B cell (primary cell): ENCODE data around the gene CBX8. TPM values are rescaled to one million over a fixed set of nuclear protein-coding genes. Genes with fewer than 3 reads are reported as not detected.

Source experiments
- ATAC-seq: fragments of 200-7000 bp; cut with Tn5 transposase; one replicate; pipeline ENCODE4 v1.10.0; 2021; ENCODE audit warnings: low read depth, mild to moderate bottlenecking, moderate number of reproducible peaks, moderate library complexity
- CTCF ChIA-PET: fragments of 350-600 bp; sonication (Branson Sonifier 250); formaldehyde crosslinking; loops from one replicate; lab custom pipeline; 2021; ENCODE audit warnings: antibody characterized with exemption, inconsistent platforms; lab: Charles Lee
- POLR2A ChIA-PET: fragments of 350-600 bp; sonication (Branson Sonifier 250); formaldehyde crosslinking; loops from one replicate; lab custom pipeline; 2021; ENCODE audit warnings: antibody characterized with exemption; lab: Charles Lee
- DNase-seq: peaks from one replicate; pipeline ENCODE4 v3.0.0; 2013
- H2AFZ ChIP-seq: 2 replicates; pipeline ENCODE4 v1.6.1; 2012; ENCODE audit warnings: mild to moderate bottlenecking, low read depth, low read length; ENCODE audit not compliant: insufficient read depth, poor library complexity, severe bottlenecking
- H3K27ac ChIP-seq, 2 donors: 1 replicate in 1 of 2; 2 replicates in 1 of 2; pipeline ENCODE4 v1.5.1; 2012 to 2013; ENCODE audit warnings: low read length in 2 of 2, mild to moderate bottlenecking in 2 of 2, moderate library complexity in 1 of 2
- H3K27me3 ChIP-seq, 4 experiments: fragments of 200-600 bp in 1 of 4; sonication (generic) in 1 of 4; replicated peaks in 1 of 4; 1 replicate in 2 of 4; 2 replicates in 2 of 4; pipeline versions ENCODE4 v1.6.1 to v1.7.0; 2013 to 2016; ENCODE audit warnings: low read length in 3 of 4, mild to moderate bottlenecking in 2 of 4, mixed read lengths in 1 of 4, moderate library complexity in 1 of 4; ENCODE audit not compliant: insufficient read depth in 4 of 4, control insufficient read depth in 3 of 4; ENCODE audit errors: control extremely low read depth in 1 of 4
- H3K36me3 ChIP-seq, 2 experiments: replicated peaks in 1 of 2; 1 replicate in 1 of 2; 2 replicates in 1 of 2; pipeline versions ENCODE4 v1.6.1 to v1.7.1; 2013; ENCODE audit warnings: low read length in 1 of 2; ENCODE audit not compliant: insufficient read depth in 2 of 2, control insufficient read depth in 1 of 2; ENCODE audit errors: control extremely low read depth in 1 of 2, extremely low read depth in 1 of 2
- H3K4me1 ChIP-seq, 2 donors: fragments of 200-600 bp in 1 of 2; sonication (generic) in 1 of 2; 1 replicate in 1 of 2; 2 replicates in 1 of 2; pipeline versions ENCODE4 v1.5.1 to v1.6.1; 2013 to 2017; ENCODE audit warnings: low read length in 2 of 2; ENCODE audit not compliant: control insufficient read depth in 2 of 2, insufficient read depth in 2 of 2
- H3K4me2 ChIP-seq: replicated peaks from 2 replicates; pipeline ENCODE3; 2012; ENCODE audit warnings: mild to moderate bottlenecking, low read depth, low read length; ENCODE audit not compliant: poor library complexity, severe bottlenecking
- H3K4me3 ChIP-seq, 5 experiments: fragments of 200-600 bp in 1 of 5; sonication (generic) in 1 of 5; 1 replicate in 3 of 5; 2 replicates in 2 of 5; pipeline versions ENCODE4 v1.5.1 to v1.7.0; 2011 to 2016; ENCODE audit warnings: low read length in 4 of 5, mild to moderate bottlenecking in 4 of 5, low read depth in 2 of 5, control low read depth in 1 of 5, moderate library complexity in 1 of 5; ENCODE audit not compliant: insufficient read depth in 1 of 5; ENCODE audit errors: control extremely low read depth in 1 of 5, extremely low read depth in 1 of 5
- H3K79me2 ChIP-seq: fragments of 200-600 bp; sonication (generic); one replicate; pipeline ENCODE4 v1.6.0; 2016; ENCODE audit warnings: low read length; ENCODE audit not compliant: control insufficient read depth, insufficient read depth
- H3K9ac ChIP-seq: fragments of 200-600 bp; sonication (generic); 2 replicates; pipeline ENCODE4 v1.6.1; 2017; ENCODE audit warnings: mild to moderate bottlenecking, low read length, moderate library complexity
- H3K9me3 ChIP-seq, 3 donors: one replicate each; pipeline versions ENCODE4 v1.6.1 to v1.7.1; 2013; ENCODE audit warnings: low read length in 2 of 3; ENCODE audit not compliant: control insufficient read depth in 2 of 3, insufficient read depth in 1 of 3; ENCODE audit errors: control extremely low read depth in 1 of 3
- H4K20me1 ChIP-seq: 2 replicates; pipeline ENCODE4 v1.6.0; 2012; ENCODE audit warnings: mild to moderate bottlenecking, low read length; ENCODE audit not compliant: insufficient read depth, control insufficient read depth, poor library complexity, severe bottlenecking
- H3K27ac Mint-ChIP-seq: one replicate; pipeline ENCODE4 v1.8.0; 2021; ENCODE audit warnings: mixed read lengths
- H3K27me3 Mint-ChIP-seq: one replicate; pipeline ENCODE4 v1.8.0; 2021; ENCODE audit warnings: mixed read lengths
- H3K4me1 Mint-ChIP-seq: one replicate; pipeline ENCODE4 v1.8.0; 2021; ENCODE audit warnings: mixed read lengths
- H3K4me3 Mint-ChIP-seq: one replicate; pipeline ENCODE4 v1.8.0; 2021; ENCODE audit warnings: mixed read lengths
- H3K9me3 Mint-ChIP-seq: one replicate; pipeline ENCODE4 v1.8.0; 2022; ENCODE audit warnings: mixed read lengths; ENCODE audit not compliant: insufficient read depth
- CTCF ChIP-seq: fragments of 200-600 bp; IDR thresholded peaks from one replicate; pipeline ENCODE4 v1.8.0; 2022; ENCODE audit warnings: antibody characterized with exemption, mild to moderate bottlenecking
- EZH2 ChIP-seq: IDR thresholded peaks from 2 replicates; pipeline ENCODE4 v1.6.1; 2012; ENCODE audit warnings: borderline replicate concordance, low read depth, mild to moderate bottlenecking, moderate library complexity, low read length; ENCODE audit not compliant: insufficient read depth, poor library complexity, severe bottlenecking
- WGBS: methylation state at CpG from one replicate; pipeline ENCODE4 v1.1.5; 2013; ENCODE audit warnings: missing lambda C conversion rate; ENCODE audit not compliant: insufficient coverage; 5-methylcytosine and 5-hydroxymethylcytosine counted together
- intact Hi-C: fragments of 100-400 bp; cut with micrococcal nuclease; formaldehyde crosslinking; loops from one replicate; pipeline ENCODE4 v1.10.0; 2022
- polyA plus RNA-seq: library from polyadenylated mRNA; depleted of rRNA; stranded (reverse); fragments of >200 nt; gene quantifications from 2 replicates; pipeline ENCODE4 v1.2.3, GENCODE V29; 2012
- total RNA-seq, 2 donors: library from RNA; stranded (reverse); fragments of 120-200 nt in 1 of 2; gene quantifications; 1 replicate in 1 of 2; 2 replicates in 1 of 2; pipeline versions ENCODE4 v1.2.3 to v1.2.4, GENCODE V29; 2013 to 2022

The CBX8 gene
- total and polyA plus RNA-seq, 2 donors (not counting 1 experiment from before 2014, with no cell fraction given) = 0.31 to 6.8 TPM

GRCh38 chr17:79835953-79836509 lies 39.2 kb upstream of the CBX8 start:
- H3K27ac Mint-ChIP-seq = no peak overlapping the region
- H3K4me1 Mint-ChIP-seq = peaks cover 43% of the 10 kb centered on the region
- 95% methylated on average over 24 of the region's 24 CpGs for WGBS
- Histone ChIP-seq H3K27me3 (peaks cover 0 to 15% (median 9%) of the 10 kb centered on the region in 4 experiments), H4K20me1 (peaks cover 90% of the 10 kb centered on the region), H3K27ac (no peak overlapping the region), H3K4me3 (peak overlapping the region in 1 of 5 experiments; percentile 86), H3K9ac (no peak overlapping the region), H3K4me1 (peaks cover 35 to 69% of the 10 kb centered on the region in 2 donors), H3K36me3 (peaks cover 0 to 34% of the 10 kb centered on the region in 2 experiments), H3K9me3 (peaks cover 0 to 17% (median 0%) of the 10 kb centered on the region in 3 donors), H3K79me2 (peaks cover 44% of the 10 kb centered on the region), H3K4me2 (peak overlapping the region; percentile 94), H2AFZ (no peak overlapping the region)
- H3K9me3 Mint-ChIP-seq = no peaks in the 10 kb centered on the region
- CTCF ChIA-PET = interaction anchor here (1.0 to 3.4 kb wide), 12 partner anchors 10 to 91 kb away, joined by 3 to 19 read pairs (median 4); partner anchors contain the start of gene CBX8
- TF ChIP-seq CTCF = no peak
- TF ChIP-seq EZH2 = no peak
- DNase-seq (no peak), ATAC-seq (no peak)
- peaks cover 3% of the 10 kb centered on the region for H3K27me3 Mint-ChIP-seq
- peak overlapping the region; percentile 98 for H3K4me3 Mint-ChIP-seq
- POLR2A ChIA-PET = interaction anchor here (0.5 to 1.7 kb wide), 5 partner anchors 9 to 93 kb away, joined by 3 to 10 read pairs (median 5); no protein-coding TSS in a partner anchor
- intact Hi-C loops = loop anchor here (5.0 to 10.0 kb wide), 3 partner anchors 89 to 1701 kb away; partner anchors contain the start of genes ENPP7 and TMC8

- no peaks in the 10 kb centered on the region for H3K9me3 Mint-ChIP-seq
- TF ChIP-seq CTCF = no peak
- TF ChIP-seq EZH2 = no peak
- H3K27me3 Mint-ChIP-seq = no peaks in the 10 kb centered on the region
- no peak overlapping the region for H3K27ac Mint-ChIP-seq
- intact Hi-C loops = loop anchor here (5.0 to 10.0 kb wide), 3 partner anchors 88 to 1701 kb away; partner anchors contain the start of genes ENPP7 and TMC8
- no peak for DNase-seq
- no peak overlapping the region for H3K4me3 ChIP-seq
- peaks cover 90% of the 10 kb centered on the region for H4K20me1 ChIP-seq
- peaks cover 30 to 64% of the 10 kb centered on the region in 2 donors for H3K4me1 ChIP-seq
- ATAC-seq = no peak
- peaks cover 44% of the 10 kb centered on the region for H3K79me2 ChIP-seq
- H2AFZ ChIP-seq = no peak overlapping the region
- H3K4me1 Mint-ChIP-seq = peaks cover 40% of the 10 kb centered on the region
- H3K9me3 ChIP-seq = peaks cover 0 to 12% (median 0%) of the 10 kb centered on the region in 3 donors
- peaks cover 0 to 34% of the 10 kb centered on the region in 2 experiments for H3K36me3 ChIP-seq
- ChIA-PET CTCF (interaction anchor here (0.8 to 3.4 kb wide), 6 partner anchors 10 to 90 kb away, joined by 3 to 19 read pairs (median 4); no protein-coding TSS in a partner anchor), POLR2A (interaction anchor here (0.7 to 1.4 kb wide), 2 partner anchors 14 to 31 kb away, joined by 3 to 4 read pairs; no protein-coding TSS in a partner anchor)
- H3K9ac ChIP-seq = no peak overlapping the region
- peak overlapping the region; percentile 37 for H3K4me3 Mint-ChIP-seq
- no peak overlapping the region for H3K27ac ChIP-seq
- peaks cover 0 to 11% (median 4%) of the 10 kb centered on the region in 4 experiments for H3K27me3 ChIP-seq
- WGBS = 94% methylated on average over 5 of the region's 13 CpGs
- H3K4me2 ChIP-seq = peak overlapping the region; percentile 94
Observed at GRCh38 chr17:79835470-79835899, 38.6 kb upstream of the CBX8 start.
